Cortex of kidney (tissue), 1 donor: ENCODE results near the gene CUL5.
"Not testable (repeated sequence)": the region's sequence is repeated elsewhere in the genome, so short reads cannot be mapped to it uniquely, and the experiment has no call there.

Source experiments
- DNase-seq: peaks from one replicate; lab custom pipeline; 2025; lab: John Stamatoyannopoulos, UW

The CUL5 gene

DNA sequence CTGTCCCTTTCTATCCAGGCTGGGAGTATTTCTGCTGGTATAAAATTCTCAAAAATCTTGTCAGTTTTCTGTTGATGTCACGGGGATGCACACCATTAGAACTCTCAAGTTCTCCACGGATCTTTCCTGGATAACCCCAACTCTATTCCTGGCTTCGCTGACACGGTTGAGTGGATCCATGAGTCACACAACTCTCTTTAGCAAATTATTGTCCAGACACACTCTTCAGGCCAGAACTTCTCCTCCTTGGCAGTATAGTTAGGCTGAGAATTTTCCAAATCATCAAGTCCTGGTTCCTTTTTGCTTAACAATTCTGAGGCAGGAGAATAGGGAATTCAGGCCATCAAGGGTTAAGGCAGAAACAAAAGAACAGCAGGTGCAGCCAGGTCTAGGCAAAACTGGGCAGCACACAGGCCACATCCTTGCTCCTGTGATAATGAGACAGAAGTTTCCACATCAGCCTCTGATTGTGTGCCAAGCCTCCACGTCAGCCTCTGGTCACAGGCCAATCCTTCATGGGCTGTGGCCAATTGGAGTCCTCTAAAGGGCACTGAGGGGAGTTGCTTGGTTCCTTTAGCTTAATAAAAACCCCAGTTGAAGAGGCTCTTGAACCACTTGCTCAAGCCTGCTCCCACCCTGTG is 106.9 kb downstream of the CUL5 start:
- no peak for DNase-seq

DNA sequence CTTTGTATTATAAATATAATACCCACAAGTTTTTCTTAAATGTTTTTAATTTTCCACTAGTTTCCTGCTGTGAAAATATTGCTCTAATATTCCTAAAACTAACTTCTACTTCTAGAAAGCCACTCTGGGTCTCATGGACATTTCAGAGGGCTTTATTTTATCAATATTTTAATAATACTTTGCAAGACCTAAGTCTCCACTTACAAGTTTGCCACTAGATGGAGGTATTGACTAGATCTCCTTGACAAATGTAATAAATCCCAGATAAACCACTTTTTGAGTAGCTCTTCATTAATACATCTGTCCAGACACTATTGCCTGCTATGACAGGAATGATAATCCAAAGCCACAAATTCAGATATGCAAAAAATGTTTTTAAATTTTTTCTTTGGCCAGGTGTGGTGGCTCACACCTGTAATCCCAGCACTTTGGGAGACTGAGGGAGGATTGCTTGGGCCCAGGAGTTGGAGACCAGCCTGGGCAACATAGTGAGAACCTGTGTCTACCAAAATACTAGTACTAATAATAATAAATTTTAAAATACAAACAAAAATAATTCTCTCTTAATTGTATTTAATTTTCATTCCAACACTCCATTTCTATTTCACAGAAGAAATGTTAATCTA is 109.2 kb downstream of the CUL5 start:
- no peak for DNase-seq

DNA sequence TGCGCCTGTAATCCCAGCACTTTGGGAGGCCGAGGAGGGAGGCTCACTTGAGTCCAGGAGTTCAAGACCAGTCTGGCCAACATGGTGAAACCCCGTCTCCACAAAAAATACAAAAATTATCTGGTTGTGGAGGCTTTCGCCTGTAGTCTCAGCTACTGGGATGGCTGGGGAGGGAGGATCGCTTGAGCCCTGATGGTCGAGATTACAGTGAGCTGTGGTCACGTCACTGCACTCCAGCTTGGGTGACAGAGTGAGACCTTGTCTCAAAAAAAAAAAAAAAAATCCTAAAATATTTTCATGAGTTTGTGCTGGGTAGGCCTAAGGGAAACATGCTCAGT is 112.2 kb downstream of the CUL5 start:
- DNase-seq: not testable (repeated sequence)

DNA sequence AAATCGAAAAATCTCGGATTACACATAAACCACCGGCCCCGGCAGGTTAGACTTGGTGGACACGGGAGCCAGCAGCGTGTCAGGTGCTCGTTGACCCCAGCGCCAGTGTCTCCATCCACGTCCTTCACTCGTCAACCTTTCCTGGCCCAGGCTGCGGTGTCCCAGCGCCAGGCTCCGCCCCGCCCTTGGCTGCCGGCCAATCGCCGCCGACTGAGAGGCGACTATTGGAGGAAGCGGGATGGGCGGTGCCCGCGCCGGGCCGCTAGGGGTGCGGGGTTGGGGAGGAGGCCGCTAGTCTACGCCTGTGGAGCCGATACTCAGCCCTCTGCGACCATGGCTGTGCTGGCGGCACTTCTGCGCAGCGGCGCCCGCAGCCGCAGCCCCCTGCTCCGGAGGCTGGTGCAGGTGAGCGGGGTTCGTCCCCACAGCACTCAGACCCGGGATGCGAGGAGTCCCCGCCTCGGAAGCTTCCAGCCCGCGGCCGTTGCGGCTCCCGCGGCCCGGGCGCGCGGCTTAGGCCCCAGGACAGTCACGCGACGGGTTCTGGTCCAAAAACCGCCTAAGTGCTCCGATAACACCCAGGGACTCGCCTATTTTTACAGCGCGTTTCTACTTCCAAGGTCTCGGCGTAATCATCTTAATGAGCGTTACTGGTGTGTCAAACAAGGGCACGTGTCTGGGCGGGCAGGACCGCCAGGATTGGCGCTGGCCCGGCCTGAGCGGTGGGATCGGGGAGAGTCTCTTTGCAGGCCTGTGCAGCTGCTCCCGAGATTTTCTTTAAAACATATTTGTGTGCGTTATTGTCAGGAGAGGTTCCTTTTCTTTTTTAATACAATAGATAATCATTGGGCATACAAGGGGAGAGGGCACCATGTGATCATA is 112.8 kb downstream of the CUL5 start, which contains the start of gene ACAT1:
ACAT1 (plus strand) TSS at position 294 of the 882 bp plus-strand sequence; CDS start at position 334, 40 bp downstream.
- DNase-seq: peak; percentile 59

DNA sequence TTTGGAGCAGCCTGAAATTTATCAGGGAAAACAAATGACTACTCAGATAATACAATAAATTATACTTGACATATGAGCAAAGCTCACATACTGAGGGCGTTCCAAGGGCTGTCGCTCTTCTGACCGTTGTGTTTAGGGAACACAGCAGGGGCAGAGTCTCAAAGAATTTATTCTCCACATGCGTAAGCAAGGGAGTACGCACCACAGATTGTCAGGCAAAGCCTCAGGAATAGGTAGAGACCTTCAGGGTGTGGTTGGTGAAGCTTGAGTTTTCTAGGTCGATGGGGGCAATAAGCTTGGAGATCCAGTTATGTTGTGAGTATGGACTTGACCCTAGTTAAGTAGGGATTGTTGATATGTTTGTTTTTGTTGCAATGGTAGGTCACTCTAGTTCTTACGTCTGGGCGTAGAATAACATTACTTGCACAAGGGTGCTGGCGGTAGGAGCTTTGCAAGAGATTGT is 113.5 kb downstream of the CUL5 start:
- DNase-seq: no peak

DNA sequence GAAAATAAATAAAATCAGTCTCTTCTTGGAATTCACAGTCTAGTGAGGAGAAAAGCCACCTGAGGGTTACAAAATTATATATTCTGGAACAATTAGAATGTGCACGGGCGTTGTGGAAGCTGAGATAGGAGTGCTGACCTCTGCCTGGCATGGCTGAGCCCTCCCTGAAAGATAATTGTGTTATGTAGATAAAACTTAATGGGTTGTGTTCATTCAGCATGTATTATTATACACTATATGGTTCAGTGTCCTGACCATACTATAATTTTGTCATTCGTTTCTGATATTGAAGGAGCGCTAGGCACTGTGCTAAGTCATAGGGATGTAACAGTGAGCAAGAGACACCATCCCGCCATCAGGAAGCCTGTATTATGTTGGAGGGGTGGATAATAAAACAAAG is 116.4 kb downstream of the CUL5 start:
- no peak for DNase-seq

DNA sequence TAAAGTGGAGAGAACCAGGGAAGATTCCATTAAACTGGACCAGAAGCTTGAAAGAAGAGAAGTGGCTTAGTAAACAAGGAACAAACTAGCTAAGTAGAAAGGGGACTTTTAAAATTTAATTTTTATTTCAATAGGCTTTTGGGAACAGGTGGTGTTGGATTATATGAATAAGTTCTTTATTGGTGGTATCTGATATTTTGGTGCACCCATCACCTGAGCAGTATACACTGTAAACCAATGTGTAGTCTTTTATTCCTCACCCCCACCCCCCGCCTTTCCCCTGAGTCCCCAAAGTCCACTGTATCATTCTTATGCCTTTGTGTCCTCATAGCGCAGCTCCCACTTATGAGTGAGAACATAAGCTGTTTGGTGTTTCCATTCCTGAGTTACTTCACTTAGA is 120.1 kb downstream of the CUL5 start:
- no peak for DNase-seq

DNA sequence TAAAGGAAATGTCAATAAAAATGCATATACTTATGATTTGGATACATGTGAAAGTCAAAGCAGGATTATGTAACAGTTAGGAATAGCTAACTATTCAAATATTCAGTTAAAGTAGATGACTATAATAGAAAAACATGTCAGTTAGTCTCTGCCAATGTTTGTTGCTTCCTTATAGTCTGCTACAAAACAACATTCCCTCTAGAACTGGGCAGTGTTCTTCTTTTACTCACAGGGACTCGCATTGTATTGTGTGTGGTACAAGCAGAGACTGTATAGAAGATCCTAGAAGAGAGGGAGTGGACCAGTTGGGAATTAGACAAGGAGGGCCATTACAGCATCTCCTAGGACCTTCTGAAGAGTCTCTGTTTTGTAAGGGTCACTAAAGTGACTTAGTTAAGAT is 123.3 kb downstream of the CUL5 start:
- DNase-seq: no peak

DNA sequence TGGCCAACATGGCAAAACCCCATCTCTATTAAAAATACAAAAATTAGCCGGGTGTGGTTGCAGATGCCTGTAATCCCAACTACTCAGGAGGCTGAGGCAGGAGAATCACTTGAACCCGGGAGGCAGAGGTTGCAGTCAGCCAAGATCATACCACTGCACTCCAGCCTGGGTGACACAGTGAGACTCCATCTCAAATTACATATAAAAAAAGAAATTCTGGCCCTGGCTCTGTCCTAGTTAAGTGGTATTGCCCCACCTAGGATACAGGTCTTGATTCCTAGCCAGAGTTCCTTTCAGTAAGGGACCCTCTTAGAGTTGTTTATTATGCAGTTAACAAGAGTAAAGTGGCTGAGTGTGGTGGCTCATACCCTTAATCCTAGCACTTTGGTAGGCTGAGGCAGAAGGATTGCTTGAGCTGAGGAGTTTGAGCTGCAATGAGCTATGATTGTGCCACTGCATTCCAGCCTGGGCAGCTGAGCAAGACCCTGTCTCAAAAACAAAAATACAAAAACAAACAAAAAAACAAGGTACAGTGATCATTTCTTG is 124.4 kb downstream of the CUL5 start:
- DNase-seq: not testable (repeated sequence)

DNA sequence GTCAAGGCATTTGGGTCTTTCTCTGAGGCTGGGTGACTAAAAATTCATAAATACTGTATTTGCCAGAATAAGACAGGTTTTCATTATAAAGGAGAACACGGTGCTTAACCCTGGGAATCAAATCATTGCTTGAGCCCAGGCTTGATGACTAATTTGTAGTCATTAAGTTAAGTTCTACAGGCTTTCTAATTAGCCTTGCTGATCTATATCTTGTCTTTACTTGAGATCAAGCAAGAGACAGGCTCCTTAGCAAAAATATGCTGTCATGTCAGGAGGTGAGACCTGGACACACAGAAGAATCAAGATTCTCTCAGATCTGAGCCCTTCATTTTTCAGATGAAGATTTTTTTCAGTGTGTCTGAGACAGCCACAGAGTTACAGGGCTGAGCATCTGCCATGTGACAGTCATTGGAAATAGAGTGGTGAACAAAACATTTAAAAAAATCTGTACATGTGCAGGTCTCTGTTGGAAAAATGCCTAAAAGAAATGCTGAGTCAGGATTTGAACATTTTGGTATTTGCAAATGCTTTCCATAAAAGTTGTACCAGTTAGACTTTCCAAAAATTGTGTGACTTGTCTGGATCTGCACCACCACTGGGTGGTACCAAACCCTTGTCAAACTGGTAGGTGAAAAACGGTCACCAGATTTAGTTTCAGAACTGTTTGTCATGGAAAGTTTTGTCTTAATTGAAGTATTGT is 127.3 kb downstream of the CUL5 start:
- no peak for DNase-seq

DNA sequence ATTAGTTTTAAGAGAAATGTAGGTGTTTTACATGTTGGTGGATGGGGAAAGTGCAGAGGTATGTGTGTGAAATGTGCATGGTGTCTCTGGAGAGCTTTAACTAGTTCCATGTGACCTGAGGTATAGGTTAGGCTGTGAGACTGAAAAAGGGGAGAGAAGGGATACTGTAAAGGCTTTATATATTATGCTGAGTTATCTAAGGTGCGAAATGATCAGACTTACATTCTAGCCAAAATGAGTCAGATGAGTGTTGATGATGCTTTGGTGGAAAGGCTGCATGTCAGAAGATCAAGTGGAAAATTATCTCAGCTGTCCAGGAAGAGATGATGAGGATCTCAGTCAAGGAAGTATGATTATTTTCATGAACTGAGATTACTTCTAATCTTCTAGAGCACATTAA is 128.5 kb downstream of the CUL5 start:
- DNase-seq: no peak

DNA sequence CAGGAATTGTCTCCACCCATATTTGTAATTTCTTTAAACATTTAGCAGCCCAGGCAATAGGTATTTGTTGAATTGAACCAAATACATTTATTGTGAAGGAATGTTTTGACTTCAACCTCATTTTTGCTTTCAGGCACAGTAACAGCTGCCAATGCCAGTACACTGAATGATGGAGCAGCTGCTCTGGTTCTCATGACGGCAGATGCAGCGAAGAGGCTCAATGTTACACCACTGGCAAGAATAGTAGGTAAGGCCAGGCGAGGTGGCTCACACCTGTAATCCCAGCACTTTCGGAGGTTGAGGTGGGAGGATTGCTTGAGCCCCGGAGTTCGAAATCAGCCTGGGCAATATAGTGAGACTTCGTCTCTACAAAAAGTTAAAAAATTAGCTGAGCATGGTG is 133.6 kb downstream of the CUL5 start:
- DNase-seq: no peak

DNA sequence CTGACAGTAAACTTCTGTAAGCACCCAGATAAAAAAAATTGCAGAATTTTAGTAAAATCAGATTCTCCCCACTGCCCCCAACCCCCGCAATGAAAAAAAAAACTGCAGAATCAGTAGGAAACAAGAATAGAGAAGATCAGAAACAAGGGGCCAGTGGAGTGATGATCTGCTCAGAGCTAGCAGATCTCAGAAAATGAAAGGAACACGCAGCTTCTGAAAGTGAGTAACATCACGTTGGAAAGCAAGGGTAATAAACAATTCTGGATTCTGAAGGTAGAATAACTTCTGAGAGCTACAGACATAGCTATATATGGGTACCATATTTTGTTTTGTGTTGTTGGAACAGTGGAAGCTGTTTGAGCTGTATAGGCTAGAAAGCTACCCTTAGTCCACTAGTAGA is 135.9 kb downstream of the CUL5 start:
- DNase-seq: no peak

DNA sequence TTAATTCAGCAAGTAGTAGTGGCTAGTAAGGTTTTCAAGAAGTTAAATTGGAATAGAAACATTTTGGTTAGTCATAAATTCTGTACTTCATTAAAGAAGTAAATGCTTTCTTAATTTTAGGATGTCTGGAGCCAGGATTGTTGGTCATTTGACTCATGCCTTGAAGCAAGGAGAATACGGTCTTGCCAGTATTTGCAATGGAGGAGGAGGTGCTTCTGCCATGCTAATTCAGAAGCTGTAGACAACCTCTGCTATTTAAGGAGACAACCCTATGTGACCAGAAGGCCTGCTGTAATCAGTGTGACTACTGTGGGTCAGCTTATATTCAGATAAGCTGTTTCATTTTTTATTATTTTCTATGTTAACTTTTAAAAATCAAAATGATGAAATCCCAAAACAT is 138.5 kb downstream of the CUL5 start:
- no peak for DNase-seq

DNA sequence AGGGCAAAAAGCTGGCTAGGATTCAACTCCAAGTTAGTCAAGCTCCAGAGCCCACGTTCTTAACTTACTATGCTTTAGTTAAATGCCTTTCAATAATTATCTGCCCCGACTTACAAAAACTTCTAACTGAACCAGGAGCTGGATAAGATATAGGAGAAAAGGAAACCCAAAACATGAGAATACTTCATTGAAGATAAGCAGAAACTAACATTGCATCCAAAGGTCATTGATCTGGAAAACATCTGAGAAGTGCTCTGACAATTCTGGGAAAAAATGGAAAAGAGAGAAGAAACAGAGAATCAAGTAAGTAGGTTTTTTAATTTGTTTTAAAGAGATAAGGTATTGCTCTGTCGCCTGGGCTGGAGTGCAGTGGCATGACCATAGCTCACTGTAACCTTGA is 139.9 kb downstream of the CUL5 start:
- no peak for DNase-seq

DNA sequence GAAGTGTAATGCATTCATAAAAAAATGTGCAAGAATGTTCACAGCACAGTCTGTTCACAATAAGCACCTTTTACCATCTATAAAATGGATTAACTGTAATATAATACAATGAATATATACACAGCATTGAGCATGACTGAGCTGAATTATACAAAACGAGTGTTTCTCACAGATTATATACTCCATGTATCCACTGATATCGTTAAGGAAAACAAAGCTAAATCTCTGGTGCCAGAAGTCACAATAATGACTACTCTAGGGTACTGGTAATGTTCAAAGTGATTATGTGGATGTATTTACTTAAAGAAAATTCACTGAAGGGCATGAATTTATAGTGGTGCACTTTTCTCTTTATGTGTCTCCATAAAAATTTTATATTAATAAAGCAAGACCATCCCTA is 145.9 kb downstream of the CUL5 start:
- DNase-seq: no peak
